T47D (cell line): Measurements from ENCODE around the gene USF3.
A peak's percentile ranks its signal among the peaks of the same experiment; 100 is the strongest.

Experiments
- DNase-seq, 2 experiments: peaks; one replicate each; pipeline versions ENCODE4 v3.0.0 to v3.0.0-alpha.2; 2011 to 2012; ENCODE audit warnings: low read depth in 1 of 2, low spot score in 1 of 2
- JUND ChIP-seq: IDR thresholded peaks from 2 replicates; pipeline ENCODE4 v1.6.1; 2012; ENCODE audit warnings: low read depth
- in situ Hi-C: cut with HindIII; loops from 2 replicates; pipeline ENCODE4 v1.10.0; 2016; ENCODE audit warnings: low sequenced_read_pairs, low pct_unique_long_range_greater_than_20kb

The USF3 gene

DNA sequence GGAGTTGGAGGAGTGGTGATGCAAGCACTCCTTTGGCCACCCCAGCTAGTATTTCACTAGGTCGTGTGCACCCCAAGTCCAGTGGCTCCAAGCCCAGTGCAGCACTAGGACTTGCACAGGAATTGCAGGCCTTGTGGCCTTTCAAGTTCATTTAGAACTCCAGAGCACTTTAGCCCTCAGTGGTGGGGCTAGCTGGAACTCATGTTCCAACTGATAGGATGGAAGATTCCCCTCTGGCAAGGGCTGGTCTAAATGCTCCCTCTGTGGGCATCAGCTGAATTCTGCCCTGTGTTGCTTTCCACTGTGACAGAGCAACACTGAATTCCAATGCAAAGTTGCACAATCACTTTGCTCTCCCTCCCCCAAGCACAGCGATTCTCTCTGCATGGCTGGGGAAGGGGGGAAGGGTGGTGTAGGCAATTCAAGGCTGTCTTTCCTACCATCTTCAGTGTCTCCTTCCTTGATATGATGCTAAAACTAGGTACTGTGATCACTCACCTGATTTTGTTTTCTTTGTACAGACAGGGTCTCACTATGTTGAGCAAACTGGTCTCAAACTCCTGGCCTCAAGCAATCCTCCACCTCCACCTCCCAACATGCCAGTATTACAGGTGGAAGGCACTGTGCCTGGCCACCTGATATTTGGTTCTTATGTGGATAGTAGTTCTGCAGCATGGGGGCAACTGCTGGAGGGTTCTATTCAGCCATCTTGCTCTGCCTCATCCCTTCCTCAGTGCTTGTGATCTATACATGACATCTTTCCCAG, 10.3 kb downstream of the USF3 start:
- TF ChIP-seq JUND, result no peak
- peak in 1 of 2 experiments; percentile 54 for DNase-seq
- in situ Hi-C loops, result no loop called here

DNA sequence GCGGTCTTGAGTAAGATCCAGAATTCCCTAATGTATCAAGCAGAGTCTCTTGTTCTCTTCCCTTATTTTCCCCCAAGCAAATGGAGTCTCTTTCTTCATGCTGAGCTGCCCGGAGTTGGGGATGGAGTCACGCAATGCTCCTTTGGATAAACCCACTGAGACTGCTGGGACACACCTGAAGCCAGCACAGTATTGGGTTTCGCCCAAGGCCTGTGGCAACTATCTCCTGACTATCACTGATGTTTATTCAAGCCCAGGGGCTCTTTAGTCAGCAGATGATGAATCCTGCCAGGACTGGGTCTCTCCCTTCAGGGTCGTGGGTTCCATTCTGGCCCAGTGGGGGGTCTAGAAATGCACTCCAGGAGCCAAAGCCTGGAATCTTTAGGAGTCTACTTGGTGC, 11.3 kb downstream of the USF3 start:
- TF ChIP-seq JUND, result no peak
- in situ Hi-C loops, result no loop called here
- DNase-seq, result no peak

DNA sequence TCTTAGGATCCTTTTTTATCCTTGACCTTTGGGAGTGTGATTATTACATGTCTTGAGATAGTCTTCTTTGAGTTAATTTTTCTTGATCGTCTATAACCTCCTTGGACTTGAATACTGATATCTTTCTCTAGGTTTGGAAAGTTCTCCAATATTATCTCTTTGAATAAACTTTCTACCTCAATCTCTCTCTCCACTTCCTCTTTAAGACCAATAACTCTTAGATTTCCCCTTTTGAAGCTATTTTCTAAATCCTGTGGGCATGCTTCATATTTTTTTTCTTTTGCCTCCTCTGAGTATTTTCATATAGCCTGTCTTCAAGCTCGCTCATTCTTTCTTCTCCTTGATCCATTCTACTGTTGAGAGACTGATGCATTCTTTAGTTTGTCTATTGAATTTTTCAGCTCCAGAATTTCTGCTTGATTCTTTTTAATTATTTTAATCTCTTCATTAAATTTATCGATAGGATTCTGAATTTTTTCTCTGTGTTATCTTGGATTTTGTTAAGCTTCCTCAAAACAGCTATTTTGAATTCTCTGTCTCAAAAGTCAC, 12.1 kb downstream of the USF3 start:
- in situ Hi-C loops, result no loop called here
- no peak for TF ChIP-seq JUND
- no peak for DNase-seq

DNA sequence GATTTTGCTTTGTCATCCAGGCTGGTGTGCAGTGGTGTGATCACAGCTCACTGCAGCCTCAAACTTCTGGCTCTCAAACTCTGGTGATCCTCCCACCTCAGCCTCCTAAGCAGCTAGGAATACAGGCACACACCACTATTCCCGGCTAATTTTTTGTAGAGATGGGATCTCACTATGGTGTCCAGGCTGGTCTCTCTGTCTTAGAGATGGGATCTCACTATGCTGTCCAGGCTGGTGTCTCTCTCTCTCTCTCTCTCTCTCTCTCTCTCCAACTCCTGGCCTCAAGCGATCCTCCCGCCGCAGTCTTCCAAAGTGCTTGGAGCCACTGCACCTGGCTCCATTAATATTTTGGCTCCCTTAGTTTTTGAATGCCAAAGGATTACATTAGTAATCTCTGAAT, 17.7 kb downstream of the USF3 start:
- TF ChIP-seq JUND, result no peak
- in situ Hi-C loops, result no loop called here
- no peak for DNase-seq

DNA sequence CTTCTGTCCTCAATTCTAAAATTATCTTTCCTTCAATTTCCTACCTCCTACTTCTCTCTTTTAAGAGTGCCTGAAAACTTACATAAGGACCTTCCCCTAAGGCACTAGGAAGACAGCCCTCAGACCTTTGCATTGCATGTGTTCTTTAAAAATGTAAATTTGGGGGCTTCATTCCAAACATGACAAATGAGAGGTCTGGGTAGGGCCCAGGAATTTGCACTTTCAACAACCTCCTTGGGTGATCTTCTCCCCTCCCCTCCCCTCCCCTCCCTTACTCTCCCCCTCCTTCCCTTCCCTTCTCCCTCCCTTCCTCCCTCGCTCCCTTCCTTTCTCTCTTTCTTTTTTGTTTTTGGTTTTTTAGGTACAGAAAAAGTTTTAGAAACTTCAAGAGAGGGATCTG, 18.7 kb downstream of the USF3 start:
- in situ Hi-C loops, result no loop called here

DNA sequence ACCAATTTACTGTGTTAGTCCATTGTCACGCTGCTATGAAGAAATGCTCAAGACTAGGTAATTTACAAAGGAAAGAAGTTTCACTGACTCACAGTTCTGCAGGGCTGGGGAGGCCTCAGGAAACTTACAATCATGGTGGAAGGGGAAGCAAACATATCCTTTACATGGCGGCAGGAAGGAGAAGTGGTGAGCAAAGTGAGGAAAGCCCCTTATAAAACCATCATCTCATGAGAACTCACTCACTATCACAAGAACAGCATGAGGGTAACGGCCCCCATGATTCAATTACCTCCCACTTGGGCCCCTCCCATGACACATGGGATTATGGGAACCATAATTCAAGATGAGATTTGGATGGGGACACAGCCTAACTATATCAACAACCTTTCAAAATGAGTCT, 20.2 kb downstream of the USF3 start:
- in situ Hi-C loops, result no loop called here
- no peak for TF ChIP-seq JUND
- DNase-seq, result no peak

More for the DNA sequence above, 18.7 kb downstream of the USF3 start:
- TF ChIP-seq JUND, result no peak
- no peak for DNase-seq

DNA sequence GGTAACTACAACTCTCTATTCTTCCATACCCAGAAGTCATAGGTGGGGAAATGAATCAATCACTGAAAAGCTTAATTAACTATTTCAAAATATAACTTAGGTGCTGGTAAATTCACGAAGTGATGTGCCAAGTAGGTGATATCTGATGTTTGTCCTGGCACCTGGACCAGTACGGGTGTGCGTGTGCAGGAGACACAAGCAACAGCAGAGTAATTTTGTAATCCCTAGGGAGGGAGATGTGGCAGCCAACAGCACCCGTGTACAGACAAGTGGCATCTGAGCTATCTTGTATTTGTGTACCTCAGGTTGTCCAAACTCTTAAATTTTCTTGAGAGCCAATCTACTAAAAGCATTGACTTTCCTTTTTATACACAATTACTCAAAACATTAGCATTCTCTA, 22.8 kb downstream of the USF3 start:
- TF ChIP-seq JUND, result no peak
- in situ Hi-C loops, result no loop called here
- DNase-seq, result no peak

DNA sequence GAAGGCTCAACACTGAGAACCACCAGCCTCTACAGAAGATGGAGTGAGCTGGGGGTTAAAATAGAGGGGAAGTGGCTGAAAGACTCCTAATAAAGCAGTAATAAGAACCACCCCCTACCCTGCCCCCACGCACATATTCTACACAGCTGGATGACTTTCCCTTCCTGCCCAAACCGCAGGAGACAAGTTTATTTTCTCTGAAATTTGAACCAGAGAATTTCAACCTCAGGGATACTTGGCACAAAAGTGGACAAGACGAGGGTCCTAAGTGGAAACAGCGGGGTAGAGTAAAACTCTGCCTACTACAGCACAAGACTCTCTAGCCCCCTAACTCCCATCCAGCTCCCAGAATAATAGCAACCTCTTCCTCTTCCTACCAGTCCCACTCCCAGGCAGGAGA, 28.4 kb downstream of the USF3 start:
- no peak for TF ChIP-seq JUND
- in situ Hi-C loops, result no loop called here
- DNase-seq, result no peak

DNA sequence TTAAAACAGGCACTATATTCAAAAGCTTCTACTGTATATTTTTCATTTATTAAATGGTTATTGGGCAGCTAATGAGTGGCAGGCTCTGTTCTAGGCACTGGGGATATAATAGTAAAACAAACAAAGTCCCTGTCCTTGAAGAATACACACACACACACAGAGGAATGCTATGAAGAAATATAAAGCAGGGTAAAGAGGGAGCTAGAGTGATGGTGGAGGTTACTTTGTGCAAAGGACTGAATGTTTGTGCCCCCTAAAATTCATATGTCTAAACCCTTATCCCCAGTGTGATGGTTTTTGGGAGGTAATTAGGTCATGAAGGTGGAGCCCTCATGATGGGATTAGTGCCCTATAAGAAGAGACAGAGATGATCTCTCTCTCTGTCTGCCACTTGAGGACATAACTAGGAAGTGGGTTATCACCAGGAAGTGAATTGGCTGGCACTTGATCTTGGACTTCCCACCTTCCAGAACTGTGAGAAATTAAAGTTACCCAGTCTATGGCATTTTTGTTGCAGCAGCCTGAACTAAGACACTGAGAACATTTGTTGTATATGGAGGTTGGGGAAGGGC, 31.8 kb downstream of the USF3 start:
- TF ChIP-seq JUND, result no peak
- in situ Hi-C loops, result no loop called here
- no peak for DNase-seq

DNA sequence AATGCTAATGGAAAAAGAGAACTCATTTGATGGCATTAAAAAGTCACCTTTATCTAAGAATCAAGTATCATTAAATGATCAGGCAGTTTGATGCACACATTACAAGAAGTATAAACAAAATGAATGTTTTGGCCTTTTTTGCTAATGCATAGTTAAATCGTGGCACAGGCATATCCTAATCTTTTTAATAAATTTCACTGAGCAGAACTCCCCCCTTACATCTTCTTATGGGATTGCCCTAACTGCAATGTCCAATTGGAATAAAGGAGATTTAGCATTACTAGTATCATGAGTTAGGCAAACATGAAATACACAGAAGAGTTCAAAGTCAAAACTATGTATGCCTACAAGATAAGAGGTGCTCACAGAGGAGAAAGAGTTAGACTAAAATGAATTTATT, 32.7 kb downstream of the USF3 start:
- no peak for DNase-seq
- in situ Hi-C loops, result no loop called here
- TF ChIP-seq JUND, result no peak

DNA sequence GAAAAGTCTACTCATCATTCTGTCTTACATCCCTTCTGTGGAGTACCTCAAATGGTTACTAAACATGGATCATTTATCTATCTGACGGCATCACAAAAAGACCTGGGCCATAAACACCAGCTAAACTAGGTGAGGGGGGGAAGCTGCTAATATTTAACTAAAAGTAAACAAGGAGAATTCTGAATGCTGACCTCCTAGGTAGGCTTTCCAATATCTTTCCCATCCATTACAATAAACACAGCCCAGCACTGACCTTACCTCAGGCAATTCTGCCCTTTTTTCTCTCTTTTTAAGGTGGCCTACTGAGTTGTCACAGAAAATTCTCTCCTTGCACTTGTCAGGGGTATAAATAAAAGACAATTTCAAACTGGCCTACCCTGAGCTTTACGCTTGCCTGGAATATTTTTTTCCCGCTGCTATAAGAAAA, 33.1 kb downstream of the USF3 start:
- no peak for TF ChIP-seq JUND
- no peak for DNase-seq
- in situ Hi-C loops, result no loop called here

DNA sequence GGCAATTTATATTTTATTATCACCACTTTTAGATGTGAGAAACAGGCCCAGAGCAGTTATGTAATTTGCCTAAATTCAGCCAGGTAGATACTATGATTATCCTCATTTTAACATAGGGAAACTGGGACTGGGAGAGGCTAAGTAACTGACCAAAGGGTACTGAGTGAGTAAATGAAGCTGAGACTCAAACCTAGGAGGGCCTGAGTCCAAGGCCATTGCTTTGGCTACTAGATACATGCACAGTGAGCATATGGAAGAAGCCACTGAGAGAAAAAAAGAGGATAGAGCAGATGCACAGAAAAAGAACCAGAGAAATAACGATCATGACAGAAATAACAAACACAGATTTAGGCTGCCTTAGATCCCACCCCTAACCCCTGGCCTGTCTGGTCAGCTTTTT, 33.6 kb downstream of the USF3 start:
- TF ChIP-seq JUND, result no peak
- in situ Hi-C loops, result no loop called here
- no peak for DNase-seq

DNA sequence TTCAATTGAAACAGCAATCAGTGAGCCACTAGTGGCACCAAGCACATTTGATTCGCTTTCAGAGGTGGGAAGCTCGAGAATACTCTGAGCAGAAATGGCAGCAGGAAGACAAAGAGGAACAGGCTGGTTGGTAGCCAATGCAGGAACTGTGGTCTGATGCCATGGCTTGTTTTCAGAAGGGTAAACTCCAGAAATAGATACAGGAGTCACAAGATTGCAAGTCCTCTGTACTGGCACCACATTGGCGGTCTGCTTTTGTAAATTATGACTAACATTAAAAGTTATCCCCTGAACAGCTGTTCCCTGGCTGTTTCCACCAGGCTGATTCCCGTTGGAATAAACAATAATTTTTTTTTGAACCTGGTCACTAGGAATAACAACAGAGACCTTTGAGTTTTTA, 35.5 kb downstream of the USF3 start:
- no peak for TF ChIP-seq JUND
- in situ Hi-C loops, result no loop called here
- no peak for DNase-seq
